ENCODE measurements around the gene RHOJ. TPM values are rescaled to one million over a fixed set of nuclear protein-coding genes. Genes with fewer than 3 reads are reported as not detected.
A peak's percentile ranks its signal among the peaks of the same experiment; 100 is the strongest.
"Not testable (repeated sequence)": the region's sequence is repeated elsewhere in the genome, so short reads cannot be mapped to it uniquely, and the experiment has no call there.

The RHOJ gene
- total RNA-seq, 2 donors from 2014 or later: not detected

- no peaks in the 10 kb centered on the region for H3K36me3 Mint-ChIP-seq
- no peak overlapping the region for H3K27ac Mint-ChIP-seq
- ATAC-seq (no peak), DNase-seq (ENCODE audit: low spot score) (no peak)
- no peaks in the 10 kb centered on the region for H3K4me1 Mint-ChIP-seq (ENCODE audit: low read depth in 2 of 2)
- H3K4me3 Mint-ChIP-seq: no peak overlapping the region
- H3K27me3 Mint-ChIP-seq: peaks cover 16 to 39% of the 10 kb centered on the region in 2 donors
- H3K9me3 Mint-ChIP-seq: no peaks in the 10 kb centered on the region
Observed at GRCh38 chr14:63257299-63257698, 53.1 kb downstream of the RHOJ start.

- no peaks in the 10 kb centered on the region for H3K9me3 Mint-ChIP-seq
- H3K4me1 Mint-ChIP-seq (ENCODE audit: low read depth in 2 of 2): no peaks in the 10 kb centered on the region
- no peak overlapping the region for H3K27ac Mint-ChIP-seq
- DNase-seq (ENCODE audit: low spot score) (no peak), ATAC-seq (no peak)
- H3K36me3 Mint-ChIP-seq: no peaks in the 10 kb centered on the region
- no peak overlapping the region for H3K4me3 Mint-ChIP-seq
- peaks cover 19 to 73% of the 10 kb centered on the region in 2 donors for H3K27me3 Mint-ChIP-seq
Observed at GRCh38 chr14:63262446-63262845, 58.2 kb downstream of the RHOJ start.

- H3K9me3 Mint-ChIP-seq: no peaks in the 10 kb centered on the region
- H3K4me1 Mint-ChIP-seq (ENCODE audit: low read depth in 2 of 2): no peaks in the 10 kb centered on the region
- H3K36me3 Mint-ChIP-seq: no peaks in the 10 kb centered on the region
- no peak overlapping the region for H3K27ac Mint-ChIP-seq
- no peak overlapping the region for H3K4me3 Mint-ChIP-seq
- peaks cover 19 to 75% of the 10 kb centered on the region in 2 donors for H3K27me3 Mint-ChIP-seq
- ATAC-seq (no peak), DNase-seq (ENCODE audit: low spot score) (no peak)
Observed at GRCh38 chr14:63266106-63266505, 61.9 kb downstream of the RHOJ start.

GRCh38 chr14:63267171-63267570 is 62.9 kb downstream of the RHOJ start:
- H3K4me1 Mint-ChIP-seq (ENCODE audit: low read depth in 2 of 2): no peaks in the 10 kb centered on the region
- no peak overlapping the region for H3K4me3 Mint-ChIP-seq
- ATAC-seq: no peak
- H3K36me3 Mint-ChIP-seq: no peaks in the 10 kb centered on the region
- peaks cover 14 to 64% of the 10 kb centered on the region in 2 donors for H3K27me3 Mint-ChIP-seq
- no peak overlapping the region for H3K27ac Mint-ChIP-seq
- H3K9me3 Mint-ChIP-seq: no peaks in the 10 kb centered on the region
- DNase-seq (ENCODE audit: low spot score): no peak

- no peak for ATAC-seq
- no peaks in the 10 kb centered on the region for H3K36me3 Mint-ChIP-seq
- H3K27me3 Mint-ChIP-seq: peaks cover 13 to 48% of the 10 kb centered on the region in 2 donors
- H3K9me3 Mint-ChIP-seq: no peaks in the 10 kb centered on the region
- H3K4me1 Mint-ChIP-seq (ENCODE audit: low read depth in 2 of 2): no peaks in the 10 kb centered on the region
- H3K4me3 Mint-ChIP-seq: no peak overlapping the region
- DNase-seq (ENCODE audit: low spot score): no peak
- no peak overlapping the region for H3K27ac Mint-ChIP-seq
Observed at GRCh38 chr14:63268771-63269170, 64.5 kb downstream of the RHOJ start.

GRCh38 chr14:63269561-63270225 is 65.5 kb downstream of the RHOJ start:
- Mint-ChIP-seq H3K27ac (no peak overlapping the region), H3K4me3 (no peak overlapping the region), H3K9me3 (no peaks in the 10 kb centered on the region), H3K4me1 (ENCODE audit: low read depth in 2 of 2) (no peaks in the 10 kb centered on the region), H3K27me3 (peaks cover 10 to 39% of the 10 kb centered on the region in 2 donors), H3K36me3 (no peaks in the 10 kb centered on the region)
- no peak for DNase-seq (ENCODE audit: low spot score)
- ATAC-seq: no peak

GRCh38 chr14:63273129-63273528 is 68.9 kb downstream of the RHOJ start:
- no peaks in the 10 kb centered on the region for H3K4me1 Mint-ChIP-seq (ENCODE audit: low read depth in 2 of 2)
- peaks cover 1 to 13% of the 10 kb centered on the region in 2 donors for H3K27me3 Mint-ChIP-seq
- no peak overlapping the region for H3K27ac Mint-ChIP-seq
- H3K4me3 Mint-ChIP-seq: no peak overlapping the region
- no peaks in the 10 kb centered on the region for H3K9me3 Mint-ChIP-seq
- ATAC-seq (no peak), DNase-seq (ENCODE audit: low spot score) (no peak)
- no peaks in the 10 kb centered on the region for H3K36me3 Mint-ChIP-seq

- peaks cover 0 to 9% of the 10 kb centered on the region in 2 donors for H3K27me3 Mint-ChIP-seq
- no peak overlapping the region for H3K4me3 Mint-ChIP-seq
- no peaks in the 10 kb centered on the region for H3K9me3 Mint-ChIP-seq
Observed at GRCh38 chr14:63273717-63274655, 69.7 kb downstream of the RHOJ start.

GRCh38 chr14:63275611-63276010 is 71.4 kb downstream of the RHOJ start:
- Mint-ChIP-seq H3K36me3 (no peaks in the 10 kb centered on the region), H3K27ac (no peak overlapping the region), H3K9me3 (no peaks in the 10 kb centered on the region), H3K4me1 (ENCODE audit: low read depth in 2 of 2) (no peaks in the 10 kb centered on the region), H3K4me3 (no peak overlapping the region), H3K27me3 (peaks cover 0 to 2% of the 10 kb centered on the region in 2 donors)
- no peak for ATAC-seq
- DNase-seq (ENCODE audit: low spot score): no peak

More at GRCh38 chr14:63273717-63274655, 69.7 kb downstream of the RHOJ start:
- peak in 1 of 2 donors; percentile 15 for ATAC-seq
- Mint-ChIP-seq H3K4me1 (ENCODE audit: low read depth in 2 of 2) (no peaks in the 10 kb centered on the region), H3K27ac (no peak overlapping the region), H3K36me3 (no peaks in the 10 kb centered on the region)
- DNase-seq (ENCODE audit: low spot score): no peak

- ATAC-seq (no peak), DNase-seq (ENCODE audit: low spot score) (no peak)
- Mint-ChIP-seq H3K36me3 (no peaks in the 10 kb centered on the region), H3K9me3 (no peaks in the 10 kb centered on the region), H3K27ac (no peak overlapping the region), H3K27me3 (peaks cover 0 to 4% of the 10 kb centered on the region in 2 donors), H3K4me1 (ENCODE audit: low read depth in 2 of 2) (no peaks in the 10 kb centered on the region), H3K4me3 (no peak overlapping the region)
Observed at GRCh38 chr14:63276016-63276415, 71.8 kb downstream of the RHOJ start.

- ATAC-seq (peak in 1 of 2 donors; percentile 73), DNase-seq (ENCODE audit: low spot score) (no peak)
- H3K9me3 Mint-ChIP-seq: no peaks in the 10 kb centered on the region
- no peak overlapping the region for H3K4me3 Mint-ChIP-seq
- no peaks in the 10 kb centered on the region for H3K36me3 Mint-ChIP-seq
- H3K27me3 Mint-ChIP-seq: peaks cover 0 to 4% of the 10 kb centered on the region in 2 donors
- no peaks in the 10 kb centered on the region for H3K4me1 Mint-ChIP-seq (ENCODE audit: low read depth in 2 of 2)
- no peak overlapping the region for H3K27ac Mint-ChIP-seq
Observed at GRCh38 chr14:63276492-63277342, 72.5 kb downstream of the RHOJ start.

GRCh38 chr14:63277591-63278183 is 73.4 kb downstream of the RHOJ start:
- H3K27me3 Mint-ChIP-seq: peaks cover 0 to 4% of the 10 kb centered on the region in 2 donors
- H3K4me1 Mint-ChIP-seq (ENCODE audit: low read depth in 2 of 2): no peaks in the 10 kb centered on the region

GRCh38 chr14:63279933-63280332 is 75.7 kb downstream of the RHOJ start:
- H3K9me3 Mint-ChIP-seq; H3K4me3 Mint-ChIP-seq; DNase-seq (ENCODE audit: low spot score); ATAC-seq; H3K27me3 Mint-ChIP-seq; H3K4me1 Mint-ChIP-seq (ENCODE audit: low read depth in 2 of 2); H3K27ac Mint-ChIP-seq; H3K36me3 Mint-ChIP-seq: not testable (repeated sequence)

More at GRCh38 chr14:63277591-63278183, 73.4 kb downstream of the RHOJ start:
- Mint-ChIP-seq H3K27ac (no peak overlapping the region), H3K4me3 (no peak overlapping the region), H3K36me3 (no peaks in the 10 kb centered on the region), H3K9me3 (no peaks in the 10 kb centered on the region)
- no peak for ATAC-seq
- DNase-seq (ENCODE audit: low spot score): no peak
